NCI-H1930 (cell line): Measurements from ENCODE around the gene PRRT1B.
"Not testable (repeated sequence)": the region's sequence is repeated elsewhere in the genome, so short reads cannot be mapped to it uniquely, and the experiment has no call there.

Experiments used
- DNase-seq, 2 experiments: peaks; one replicate each; lab custom pipeline; 2025; lab: John Stamatoyannopoulos, UW

PRRT1B gene

DNA sequence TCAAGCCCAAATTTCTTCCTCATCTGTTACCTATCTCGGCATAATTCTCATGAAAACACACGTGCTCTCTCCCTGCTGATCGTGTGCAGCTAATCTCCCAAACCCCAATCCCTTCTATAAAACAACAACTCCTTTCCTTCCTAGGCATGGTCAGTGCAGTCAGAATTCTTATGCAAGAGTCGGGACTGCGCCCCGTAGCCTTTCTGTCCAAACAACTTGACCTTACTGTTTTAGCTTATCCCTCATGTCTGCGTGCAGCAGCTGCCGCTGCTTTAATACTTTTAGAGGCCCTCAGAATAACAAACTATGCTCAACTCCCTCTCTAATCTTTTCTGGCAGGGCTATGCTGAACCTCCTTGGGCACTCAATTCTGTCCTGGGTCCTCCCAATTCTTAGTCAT lies 5.1 kb downstream of the PRRT1B start:
- not testable (repeated sequence) for DNase-seq

DNA sequence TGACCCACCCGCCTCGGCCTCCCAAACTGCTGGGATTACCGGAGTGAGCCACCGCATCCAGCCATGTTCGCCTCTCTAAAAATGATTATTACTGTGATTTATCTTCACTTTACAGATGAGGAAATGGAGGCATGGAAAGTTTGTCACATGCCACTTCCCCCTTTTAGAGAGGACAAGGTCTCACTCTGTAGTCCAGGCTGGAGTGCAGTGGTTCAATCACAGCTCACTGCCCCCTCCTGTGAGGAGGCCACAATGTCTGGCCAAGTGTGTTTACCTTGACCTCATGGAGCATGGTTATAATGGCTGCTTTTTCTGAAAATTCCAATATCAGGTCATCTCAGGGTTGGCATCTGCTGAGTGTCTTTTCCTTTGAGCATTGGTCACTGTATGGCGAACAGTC lies 6.7 kb downstream of the PRRT1B start:
- DNase-seq, result no peak

DNA sequence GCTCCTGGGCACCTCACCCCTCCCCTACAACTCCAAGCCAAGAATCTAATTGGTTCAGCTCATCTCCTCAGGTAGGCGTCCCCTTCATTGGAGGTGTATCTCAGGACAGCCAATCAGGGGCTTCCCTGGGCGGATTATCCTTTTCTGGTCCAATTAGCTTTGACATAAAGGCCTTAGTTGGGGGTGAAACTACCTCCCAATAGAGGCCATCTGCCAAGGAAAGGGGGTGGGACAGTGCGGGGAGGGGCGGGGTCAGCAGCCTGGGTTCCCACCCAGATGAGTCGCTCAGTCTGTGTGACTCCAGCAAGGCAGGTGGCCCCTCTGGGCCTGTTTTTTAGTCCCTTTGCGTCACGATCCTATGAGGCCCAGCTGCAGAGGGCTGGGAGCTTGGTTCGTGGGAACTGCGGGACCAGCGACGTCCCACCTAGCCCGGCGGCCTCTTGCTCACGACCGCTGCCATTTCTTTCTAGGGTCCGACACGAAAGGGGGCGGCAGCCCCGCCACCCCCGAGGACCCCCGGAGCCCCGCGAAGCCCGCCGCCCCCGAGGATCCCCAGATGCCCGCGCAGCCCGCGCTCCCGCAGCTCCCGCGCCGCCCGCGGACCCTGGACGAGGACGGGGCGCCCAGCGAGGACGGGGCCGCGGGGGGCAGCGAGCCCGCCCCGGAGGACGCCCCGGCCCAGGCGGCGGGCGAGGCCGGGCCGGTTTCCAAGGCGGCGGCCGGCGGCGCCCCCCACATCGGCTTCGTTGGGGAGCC lies 8.9 kb downstream of the PRRT1B start:
- DNase-seq, result no peak

DNA sequence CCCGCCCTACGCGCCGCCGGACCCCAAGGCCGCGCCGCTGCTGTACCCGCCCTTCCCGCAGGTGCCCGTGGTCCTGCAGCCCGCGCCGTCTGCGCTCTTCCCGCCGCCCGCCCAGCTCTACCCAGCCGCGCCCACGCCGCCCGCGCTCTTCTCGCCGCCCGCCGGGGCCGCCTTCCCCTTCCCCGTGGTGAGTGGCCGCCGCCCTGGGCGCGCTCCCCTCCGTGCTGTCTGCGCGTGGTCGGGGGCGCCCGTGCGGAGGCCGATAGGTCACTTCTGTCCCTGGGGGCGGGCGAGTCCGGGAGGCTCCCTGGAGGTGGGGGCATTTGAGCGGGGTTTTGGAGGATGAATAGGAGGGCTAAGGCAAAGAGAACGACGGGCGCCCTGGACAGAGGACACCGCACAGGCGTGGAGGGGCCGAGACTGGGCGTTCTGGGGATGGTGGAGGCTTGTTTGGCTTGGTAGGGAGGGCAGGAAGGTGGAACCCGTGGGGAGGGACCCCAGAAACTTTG lies 9.6 kb downstream of the PRRT1B start:
- no peak for DNase-seq

DNA sequence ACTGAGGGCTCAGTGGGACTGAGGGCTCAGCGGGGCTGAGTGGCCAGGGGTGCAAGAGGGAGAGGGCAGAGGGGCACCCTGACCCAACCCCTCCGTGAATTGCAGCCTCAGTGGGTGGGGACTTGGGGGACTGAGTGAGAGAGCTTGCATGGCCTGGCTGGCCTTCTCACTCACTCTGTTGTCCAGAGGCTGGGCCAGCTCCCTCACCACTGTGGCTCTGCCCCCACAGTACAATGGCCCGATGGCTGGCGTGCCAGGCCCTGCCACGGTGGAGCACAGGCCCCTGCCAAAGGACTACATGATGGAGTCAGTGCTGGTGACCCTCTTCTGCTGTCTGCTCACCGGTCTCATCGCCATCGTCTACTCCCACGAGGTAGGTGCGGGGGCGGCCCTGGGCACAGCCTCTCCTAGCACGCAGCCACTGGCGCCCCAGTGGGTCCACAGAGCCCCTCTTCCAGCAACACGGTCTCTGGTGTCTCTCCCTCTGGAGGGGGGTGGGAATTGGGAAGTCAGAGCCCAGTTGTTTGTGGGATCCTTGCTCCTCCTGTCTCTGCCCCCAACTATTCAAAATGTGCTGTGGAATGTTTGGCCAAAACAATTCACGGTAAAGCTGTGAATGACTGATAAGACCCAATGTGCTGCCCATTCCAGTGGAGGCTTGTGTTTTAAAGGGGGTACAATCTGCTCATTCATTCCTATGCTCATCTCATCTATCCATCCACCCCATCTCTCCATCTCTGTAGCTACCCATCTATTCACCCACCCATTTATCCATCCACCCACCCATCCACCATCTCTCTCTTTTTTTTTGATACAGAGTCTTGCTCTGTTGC lies 10.7 kb downstream of the PRRT1B start:
- DNase-seq, result no peak

DNA sequence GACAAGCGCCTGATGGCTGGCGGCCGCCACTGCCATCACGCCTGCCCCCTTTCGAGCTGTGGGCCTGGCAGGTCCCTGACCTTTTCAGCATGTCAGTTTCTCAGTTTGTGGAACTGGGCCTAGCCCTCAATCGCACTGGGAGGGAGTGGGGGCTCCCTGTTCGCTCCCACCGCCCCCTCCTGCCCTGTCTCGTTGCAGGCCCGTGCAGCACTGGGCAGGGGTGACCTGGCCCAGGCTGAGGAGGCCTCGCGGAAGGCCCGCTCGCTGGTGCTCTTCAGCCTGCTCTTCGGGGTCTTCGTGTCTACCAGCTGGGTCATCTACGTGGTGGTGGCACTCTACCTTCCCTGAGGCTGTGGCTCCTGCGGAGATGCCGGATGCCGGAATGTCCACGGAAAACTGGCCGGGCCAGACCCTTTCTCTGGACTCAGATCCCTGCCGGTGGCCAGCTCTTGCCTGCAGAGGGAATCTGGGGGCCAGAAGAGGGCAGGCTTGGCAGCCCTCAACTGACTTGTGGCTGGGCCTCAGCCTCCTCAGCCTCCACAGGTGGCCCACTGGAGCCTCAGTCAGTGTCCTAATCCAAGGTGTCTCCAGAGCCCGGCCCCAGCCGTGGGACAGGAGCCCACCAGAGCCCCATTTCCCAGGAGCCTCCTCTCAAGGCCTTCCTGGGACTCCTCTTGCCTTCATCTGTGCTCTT lies 12.7 kb downstream of the PRRT1B start:
- DNase-seq, result no peak

DNA sequence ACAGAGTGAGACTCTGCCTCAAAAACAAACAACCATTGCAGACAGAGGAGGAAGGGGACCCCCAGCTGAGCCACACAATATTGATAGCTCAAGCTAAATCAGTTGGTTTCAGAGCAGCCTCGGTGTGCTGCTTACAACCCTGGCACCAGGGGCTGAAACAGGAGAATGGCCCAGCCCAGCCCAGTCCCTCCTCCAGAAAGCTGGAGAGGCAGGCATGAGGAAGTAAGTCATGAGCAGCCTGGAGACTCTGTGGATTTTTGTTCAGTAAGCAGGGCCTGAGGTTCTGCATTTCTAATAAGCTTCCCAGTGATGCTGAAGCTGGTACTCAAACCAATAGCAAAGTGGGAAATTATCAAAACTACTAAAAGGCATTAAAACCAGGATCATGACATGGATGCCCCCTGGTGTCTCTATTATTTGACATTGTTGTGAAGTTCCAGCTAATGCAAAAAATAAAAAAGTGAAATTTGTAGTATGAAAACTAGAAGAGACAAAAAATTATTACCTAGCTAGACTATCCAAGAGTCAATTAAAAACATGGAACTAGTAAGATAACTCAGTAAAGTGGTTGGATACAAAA lies 14.2 kb downstream of the PRRT1B start:
- DNase-seq, result no peak

DNA sequence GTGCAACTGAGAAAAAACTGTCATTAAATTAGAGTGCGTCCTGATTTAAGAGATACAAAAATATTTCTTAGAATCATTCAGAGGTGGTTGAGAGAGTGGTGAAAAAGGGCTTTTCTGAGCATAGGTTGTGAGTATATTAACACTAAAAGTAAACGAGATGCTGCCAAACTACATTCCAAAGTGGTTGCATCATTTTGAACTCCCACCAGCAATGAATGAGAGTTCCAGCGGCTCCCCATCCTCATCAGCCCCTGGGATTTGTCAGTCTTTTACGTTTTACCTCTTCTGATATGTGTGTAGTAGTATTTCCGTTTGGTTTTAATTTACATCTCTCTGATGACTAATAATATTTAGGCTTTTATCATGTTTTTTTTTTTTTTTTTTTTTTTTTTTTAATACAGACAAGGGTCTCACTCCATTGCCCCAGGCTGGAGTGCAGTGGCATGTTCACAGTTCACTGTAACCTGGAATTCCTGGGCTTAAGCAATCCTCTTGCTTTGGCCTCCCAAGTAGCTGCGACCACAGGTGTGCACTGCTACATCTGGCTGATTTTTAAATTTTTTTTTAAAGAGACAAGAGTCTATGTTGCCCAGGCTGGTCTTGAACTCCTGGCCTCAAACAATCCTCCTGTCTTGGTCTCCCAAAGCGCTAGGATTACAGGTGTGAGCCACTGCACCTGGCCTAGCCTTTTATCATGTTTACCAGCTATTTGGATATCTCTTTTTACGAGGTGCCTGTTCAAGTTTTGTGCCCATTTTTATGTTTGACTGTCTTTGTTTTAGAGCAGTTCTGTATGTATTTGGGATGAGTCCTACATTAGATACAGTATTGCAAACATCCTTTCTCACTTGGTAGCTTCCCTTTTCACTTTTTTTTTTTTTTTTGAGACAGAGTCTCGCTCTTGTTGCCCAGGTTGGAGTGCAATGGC lies 17.0 kb downstream of the PRRT1B start:
- DNase-seq, result no peak

DNA sequence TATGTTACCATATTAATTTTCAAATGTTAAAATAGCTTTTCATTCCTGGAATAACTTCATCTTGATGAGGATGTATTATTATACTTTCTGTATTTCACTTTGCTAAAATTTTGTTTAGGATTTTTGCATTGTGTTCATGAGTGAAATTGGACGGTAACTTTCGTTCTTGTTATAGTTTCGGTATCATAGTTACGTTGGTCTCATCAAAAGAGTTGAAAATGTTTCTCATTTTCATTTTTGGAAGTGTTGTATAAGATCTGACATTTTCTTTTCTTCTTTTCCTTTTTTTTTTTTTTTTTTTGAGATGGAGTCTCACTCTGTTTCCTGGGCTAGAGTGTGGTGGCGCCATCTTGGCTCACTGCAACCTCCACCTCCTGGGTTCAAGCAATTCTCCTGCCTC lies 20.0 kb downstream of the PRRT1B start:
- no peak for DNase-seq

DNA sequence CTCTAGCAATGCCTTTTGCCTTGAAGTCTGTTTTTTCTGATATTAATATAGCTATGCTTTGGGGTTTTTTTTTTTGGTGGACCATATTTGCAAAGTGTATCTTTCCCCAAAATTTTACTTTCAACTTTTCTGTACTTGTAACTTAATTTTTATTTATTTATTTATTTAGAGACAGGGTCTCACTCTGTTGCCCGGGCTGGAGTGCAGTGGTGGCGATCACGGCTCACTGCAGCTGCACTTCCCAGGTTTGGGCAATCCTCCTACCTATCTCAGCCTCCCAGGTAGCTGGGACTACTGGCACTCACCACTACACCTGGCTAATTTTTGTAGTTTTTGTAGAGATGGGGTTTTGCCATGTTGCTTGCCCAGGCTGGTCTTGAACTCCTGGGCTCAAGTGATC lies 20.8 kb downstream of the PRRT1B start:
- DNase-seq, result no peak

DNA sequence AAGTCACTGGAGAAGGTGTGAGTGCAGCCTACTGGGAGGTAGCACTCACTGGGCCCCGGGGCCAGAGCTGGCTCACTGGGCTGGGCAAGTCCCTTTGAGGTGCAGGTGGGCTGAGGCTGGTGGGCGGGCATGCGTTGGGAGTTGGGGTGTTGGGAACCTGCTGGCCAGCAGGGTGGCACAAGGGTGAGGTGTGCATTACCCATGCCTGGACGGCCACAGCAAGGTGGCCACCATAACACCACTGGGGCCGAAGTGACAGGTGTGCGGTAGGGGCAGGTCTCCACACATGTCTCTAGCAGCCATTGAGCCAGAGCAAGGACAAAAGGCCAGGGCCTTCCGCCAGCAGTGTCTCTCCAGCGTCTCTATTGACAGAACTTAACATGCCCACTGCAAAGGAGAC lies 22.6 kb downstream of the PRRT1B start:
- no peak for DNase-seq

DNA sequence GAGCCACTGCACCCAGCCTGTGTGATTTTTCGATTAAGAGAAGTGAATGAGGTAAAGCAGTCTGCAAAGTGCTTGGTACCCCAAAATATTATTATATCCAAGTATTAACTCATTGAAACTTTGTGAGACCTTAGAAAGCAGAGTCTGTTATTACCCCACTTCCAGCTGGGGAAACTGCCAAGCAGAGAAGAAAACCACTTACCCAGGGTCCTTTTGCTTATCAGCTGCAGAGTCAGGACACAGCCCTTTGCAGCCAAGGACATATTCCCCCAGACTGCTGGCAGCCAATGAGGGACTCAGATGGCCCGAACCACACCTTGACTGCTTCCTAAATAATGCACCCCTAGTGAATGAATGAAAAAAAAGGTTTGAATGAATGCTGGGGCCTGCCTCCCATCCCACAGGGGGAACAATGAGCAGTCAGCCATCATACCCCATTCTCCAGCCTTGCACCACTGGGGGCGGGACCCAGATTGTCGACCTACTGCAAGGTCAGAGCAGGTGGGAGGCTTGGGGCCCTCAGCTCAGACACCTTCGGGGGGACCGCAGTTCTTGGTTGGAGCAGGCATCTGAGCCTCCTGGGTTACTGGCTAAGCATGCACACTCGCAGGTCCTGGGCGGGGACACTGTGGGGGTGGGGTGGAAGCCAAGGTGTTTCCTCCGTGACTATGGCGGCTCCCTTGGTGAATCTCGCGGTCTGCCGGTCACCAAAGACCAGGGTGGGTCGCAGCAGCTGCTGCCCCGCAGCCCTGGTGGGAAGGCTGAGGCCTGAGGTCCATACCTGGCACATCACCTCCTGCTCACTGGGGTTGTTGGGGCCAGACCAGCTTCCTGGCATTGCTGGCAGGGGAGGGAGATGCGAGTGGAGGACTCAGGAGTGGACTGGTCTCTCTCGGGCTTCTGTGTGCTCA lies 29.7 kb downstream of the PRRT1B start:
- no peak for DNase-seq

DNA sequence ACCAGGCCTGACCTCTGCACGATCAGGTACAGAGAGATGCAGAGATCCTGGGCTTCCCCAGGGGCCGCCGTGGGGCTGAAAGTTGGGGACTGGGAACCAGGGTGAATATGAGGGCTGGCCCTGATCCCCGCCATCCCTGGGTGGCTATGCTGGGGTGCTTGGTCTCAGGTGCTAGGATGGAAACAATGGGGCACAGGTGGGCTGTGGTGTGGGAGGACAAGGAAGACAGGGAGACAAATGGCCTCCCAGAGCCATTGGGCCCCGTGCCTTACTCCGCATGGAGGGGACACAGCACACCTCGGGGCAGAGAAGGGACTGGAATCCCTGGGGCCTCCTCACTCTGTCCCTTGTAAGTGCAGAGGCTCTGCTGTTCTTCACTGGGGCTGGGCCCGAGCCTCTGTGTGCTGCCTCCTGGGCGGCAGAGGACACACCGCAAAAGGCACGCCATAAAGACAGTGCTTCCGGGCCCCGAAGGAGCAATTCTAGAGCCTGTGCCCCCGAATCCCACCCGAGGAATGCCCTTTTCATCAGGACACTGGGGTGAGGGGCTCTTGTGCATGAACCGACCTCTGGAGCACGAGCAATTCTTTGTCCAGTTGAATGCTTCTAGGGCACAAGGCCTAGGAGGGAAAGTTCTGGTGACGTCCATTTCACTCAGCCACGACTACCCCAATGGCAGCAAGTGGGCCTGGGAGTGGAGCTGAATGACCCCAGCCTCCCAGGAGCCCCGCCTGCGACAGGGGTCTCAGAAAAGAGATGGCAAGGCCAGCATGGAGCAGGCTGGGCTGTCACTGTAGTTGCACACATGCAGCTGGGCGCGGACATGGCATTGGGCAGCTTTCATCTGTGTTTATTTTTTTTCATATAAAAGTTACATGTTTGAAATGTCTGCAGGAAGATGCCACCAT lies 30.9 kb downstream of the PRRT1B start:
- DNase-seq, result no peak

DNA sequence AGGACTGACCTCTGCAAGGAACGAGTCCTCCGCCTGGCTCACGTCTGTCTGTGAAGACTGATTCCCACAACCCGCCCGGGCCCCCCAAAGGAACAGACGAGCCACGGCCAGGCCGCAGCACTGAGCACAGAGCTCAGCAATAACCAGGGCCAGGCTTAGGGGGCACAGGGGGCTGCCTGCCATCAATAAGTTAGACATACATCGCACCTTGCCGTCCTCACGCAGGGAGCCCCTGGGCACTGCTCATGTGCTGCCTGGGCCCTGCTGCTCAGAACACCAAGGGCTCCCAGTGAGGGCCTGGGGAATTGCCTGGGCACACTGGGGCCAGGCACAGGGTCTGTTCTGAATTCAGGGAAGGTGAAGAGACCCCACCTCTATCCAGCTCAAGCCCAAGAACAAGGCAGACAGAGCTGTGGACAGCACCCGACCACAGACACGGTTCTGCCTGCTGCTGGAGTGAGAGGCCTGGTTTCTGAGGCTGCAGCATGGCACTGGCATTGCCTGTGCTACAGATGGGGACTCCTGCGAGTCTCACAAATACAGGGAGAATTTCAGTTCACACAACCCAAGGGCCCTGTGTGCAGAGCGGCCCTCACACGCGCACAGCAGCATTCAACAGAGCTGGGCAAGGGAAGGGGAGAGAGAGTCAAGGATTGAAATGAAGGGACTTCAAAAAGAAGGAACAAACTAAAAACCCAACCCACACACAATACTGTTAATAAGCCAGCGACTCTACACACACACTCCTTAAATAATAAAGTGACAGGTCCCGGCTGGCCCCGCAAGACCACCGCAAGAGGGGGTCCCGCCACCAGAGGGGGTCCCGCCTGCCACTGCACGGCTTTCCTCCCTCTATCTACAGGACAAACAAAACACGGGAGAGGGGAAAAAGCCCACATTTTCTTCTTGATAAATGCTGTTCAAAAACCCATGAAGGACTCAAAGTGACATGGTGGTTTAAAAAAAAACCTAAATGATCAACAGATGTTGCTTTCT lies 32.0 kb downstream of the PRRT1B start:
- no peak for DNase-seq

DNA sequence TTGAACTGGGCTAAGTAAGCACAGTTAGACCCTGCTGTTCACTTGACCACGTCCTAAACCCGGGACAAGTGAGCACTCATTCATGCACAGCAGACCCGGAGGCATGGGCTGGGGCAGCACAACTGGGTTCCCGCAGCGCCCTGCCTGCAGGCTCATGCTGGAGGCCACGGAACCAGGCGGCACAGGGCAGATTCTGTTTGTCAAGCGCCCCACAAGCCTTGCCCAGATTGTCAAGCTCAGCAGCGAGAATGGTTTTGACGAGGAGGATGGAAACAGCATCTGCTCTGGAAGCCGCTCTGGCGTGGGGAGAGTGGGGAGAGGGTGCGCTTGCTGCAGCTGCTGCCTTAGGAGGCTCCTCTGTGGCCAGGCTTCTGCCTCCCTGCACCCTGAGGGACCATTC lies 32.7 kb downstream of the PRRT1B start:
- no peak for DNase-seq

DNA sequence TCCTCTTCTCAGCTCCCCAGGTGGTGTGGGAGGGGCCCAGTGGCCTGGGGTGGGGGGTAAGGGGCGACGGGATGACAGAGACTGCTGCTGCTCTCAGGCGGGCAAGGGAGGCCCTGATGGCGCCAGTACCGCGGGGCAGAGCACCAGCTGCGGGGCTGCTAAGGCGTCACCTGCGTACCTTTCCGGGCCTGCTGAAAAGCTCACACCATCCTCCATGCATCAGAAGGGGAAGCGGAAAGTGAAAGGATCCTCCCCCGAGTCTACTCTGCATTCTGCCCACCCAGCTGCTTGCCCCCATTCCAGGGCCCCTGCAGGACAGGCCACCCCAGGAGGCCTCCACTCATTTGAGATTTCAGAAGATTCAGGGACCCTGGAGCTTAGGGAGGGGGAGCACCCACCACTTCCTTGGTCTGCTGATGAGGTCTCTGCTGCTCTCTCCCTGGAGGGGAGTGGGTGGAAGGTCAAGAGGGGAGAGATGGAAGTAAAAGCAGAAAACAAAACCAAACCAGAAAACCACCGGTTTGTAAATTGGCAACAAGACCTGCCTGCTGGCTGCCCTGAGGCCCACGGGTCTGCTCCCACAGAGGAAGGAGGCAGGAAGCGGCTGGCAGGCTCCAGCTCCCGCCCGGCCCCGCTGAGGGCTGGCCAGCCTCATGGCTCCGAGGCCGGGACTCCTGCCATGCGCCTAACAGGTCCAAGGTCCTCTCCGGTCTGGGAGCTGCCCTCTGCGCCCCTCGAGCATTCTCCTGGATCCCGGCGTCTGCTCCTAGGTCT lies 33.6 kb downstream of the PRRT1B start:
- no peak for DNase-seq

DNA sequence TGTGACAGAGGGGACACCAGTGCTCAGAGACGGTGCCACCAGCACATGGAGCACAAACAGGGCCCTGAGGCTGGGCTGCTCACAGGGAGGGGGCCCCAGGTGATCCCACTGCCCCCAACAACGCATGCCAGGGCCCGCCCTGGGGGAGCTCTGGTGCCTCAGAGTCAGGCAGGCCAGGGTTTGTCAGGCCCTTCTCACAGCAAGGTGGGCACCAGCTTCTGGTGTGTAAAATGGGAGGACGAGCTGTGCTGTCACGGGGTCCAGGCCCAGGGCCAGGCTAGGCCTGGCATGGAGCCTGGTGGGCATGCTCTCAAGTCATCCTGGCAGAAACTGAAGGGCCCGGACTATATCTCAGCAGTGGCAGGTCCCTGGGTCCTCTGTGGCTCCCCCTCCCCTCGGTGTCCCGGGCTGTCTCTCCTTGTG lies 34.5 kb downstream of the PRRT1B start:
- DNase-seq, result no peak
